Coronary artery (tissue), 2 donors: ENCODE results near the gene RNASE12.
"Not testable (repeated sequence)": the region's sequence is repeated elsewhere in the genome, so short reads cannot be mapped to it uniquely, and the experiment has no call there.

ENCODE experiments used
- DNase-seq: peaks from one replicate; pipeline ENCODE4 v3.0.0-alpha.2; 2017; ENCODE audit warnings: low spot score
- H3K27ac ChIP-seq, 2 donors: fragments of 200-600 bp; sonication (generic); one replicate each; pipeline ENCODE4 v1.5.1; 2016 to 2019
- H3K4me3 ChIP-seq: fragments of 200-600 bp; sonication (generic); 2 replicates; pipeline ENCODE4 v1.5.1; 2016; ENCODE audit warnings: mild to moderate bottlenecking, moderate library complexity
- CTCF ChIP-seq: fragments of 200-600 bp; sonication (generic); IDR thresholded peaks from one replicate; pipeline ENCODE4 v1.5.1; 2019; ENCODE audit warnings: antibody characterized with exemption

The RNASE12 gene

GRCh38 chr14:20620798-20621478 is 29.8 kb upstream of the RNASE12 start:
- no peak overlapping the region for H3K27ac ChIP-seq
- no peak overlapping the region for H3K4me3 ChIP-seq
- no peak for TF ChIP-seq CTCF
- no peak for DNase-seq

- DNase-seq, H3K4me3 ChIP-seq, H3K27ac ChIP-seq: not testable (repeated sequence)
These were observed 28.5 kb upstream of the RNASE12 start for GRCh38 chr14:20619688-20620087.

- DNase-seq = no peak
- TF ChIP-seq CTCF = no peak
- H3K27ac ChIP-seq = no peak overlapping the region
- H3K4me3 ChIP-seq = no peak overlapping the region
These were observed 27.1 kb upstream of the RNASE12 start for GRCh38 chr14:20618271-20618749.

DNA sequence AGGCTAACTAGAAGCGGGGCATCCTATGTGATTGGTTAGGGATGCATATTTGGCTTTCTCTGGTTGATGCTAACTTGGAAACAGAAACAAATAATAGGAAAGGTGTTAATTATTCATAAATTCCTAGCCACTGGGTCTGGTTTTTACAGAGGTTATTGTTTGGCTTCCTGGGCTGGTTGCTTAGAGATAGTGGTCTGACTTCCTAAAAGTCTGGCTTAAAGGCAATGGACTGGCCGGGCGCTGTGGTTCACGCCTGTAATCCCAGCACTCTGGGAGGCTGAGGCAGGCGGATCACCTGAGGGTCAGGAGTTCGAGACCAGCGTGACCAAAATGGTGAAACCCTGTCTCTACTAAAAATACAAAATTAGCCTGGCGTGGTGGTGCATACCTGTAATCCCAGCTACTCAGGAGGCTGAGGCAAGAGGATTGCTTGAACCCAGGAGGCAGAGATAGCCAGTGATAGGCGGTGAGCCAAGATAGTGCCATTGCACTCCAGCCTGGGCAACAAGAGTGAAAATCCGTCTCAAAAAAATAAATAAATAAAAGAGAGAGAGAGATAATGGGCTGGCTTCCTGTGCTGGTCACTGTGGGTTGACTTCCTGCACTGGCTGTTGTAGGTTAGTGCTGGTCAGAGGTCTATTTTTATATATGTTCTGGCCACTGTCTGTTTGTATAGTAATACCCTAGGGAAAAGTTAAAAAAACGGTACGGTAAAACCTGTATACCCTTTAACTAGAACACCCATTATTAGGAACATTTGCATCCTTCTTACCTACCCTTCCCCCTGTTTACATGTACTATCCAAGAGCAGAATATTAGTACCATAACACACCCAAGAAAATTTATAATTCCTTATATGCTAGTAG is 26.2 kb upstream of the RNASE12 start:
- no peak for TF ChIP-seq CTCF
- H3K27ac ChIP-seq = no peak overlapping the region

GRCh38 chr14:20615996-20616395 is 24.8 kb upstream of the RNASE12 start:
- H3K4me3 ChIP-seq = no peak overlapping the region
- TF ChIP-seq CTCF = no peak
- no peak overlapping the region for H3K27ac ChIP-seq
- DNase-seq = no peak

More for the DNA sequence above, 26.2 kb upstream of the RNASE12 start:
- DNase-seq = no peak
- H3K4me3 ChIP-seq = no peak overlapping the region

GRCh38 chr14:20614038-20614840 is 23.1 kb upstream of the RNASE12 start:
- no peak for DNase-seq
- TF ChIP-seq CTCF = no peak
- peak overlapping the region; percentile 52 to 77 for H3K27ac ChIP-seq
- H3K4me3 ChIP-seq = peak overlapping the region; percentile 69
